Stimulated activated CD8-positive, alpha-beta memory T cell treated with anti-CD3 and anti-CD28 coated beads, Interleukin-15, amount 100 ng/mL, for 1 hour (primary cell): ENCODE measurements around the gene C22orf23.
"Not testable (repeated sequence)": the region's sequence is repeated elsewhere in the genome, so short reads cannot be mapped to it uniquely, and the experiment has no call there.

Experiments used
- DNase-seq: peaks from one replicate; pipeline ENCODE4 v3.0.0-alpha.2; 2020; ENCODE audit warnings: low read depth

The C22orf23 gene

GRCh38 chr22:37982151-37982785 lies 28.9 kb upstream of the C22orf23 start:
- DNase-seq, result no peak

GRCh38 chr22:37981282-37982011 lies 28.0 kb upstream of the C22orf23 start:
- no peak for DNase-seq

GRCh38 chr22:37979782-37980181 lies 26.4 kb upstream of the C22orf23 start:
- DNase-seq, result no peak

GRCh38 chr22:37976547-37976946 lies 23.1 kb upstream of the C22orf23 start:
- DNase-seq, result no peak

- not testable (repeated sequence) for DNase-seq
Observed at GRCh38 chr22:37976022-37976421, 22.6 kb upstream of the C22orf23 start.

- DNase-seq, result no peak
Observed at GRCh38 chr22:37975153-37975552, 21.8 kb upstream of the C22orf23 start.

GRCh38 chr22:37973271-37974170 lies 20.1 kb upstream of the C22orf23 start:
- no peak for DNase-seq

GRCh38 chr22:37972527-37972926 lies 19.1 kb upstream of the C22orf23 start:
- no peak for DNase-seq

- DNase-seq, result no peak
Observed at GRCh38 chr22:37971475-37972434, 18.4 kb upstream of the C22orf23 start.

- DNase-seq, result no peak
Observed at GRCh38 chr22:37970864-37971263, 17.5 kb upstream of the C22orf23 start.

- no peak for DNase-seq
Observed at GRCh38 chr22:37968452-37969251, 15.3 kb upstream of the C22orf23 start.

- no peak for DNase-seq
Observed at GRCh38 chr22:37967637-37968451, 14.4 kb upstream of the C22orf23 start.

GRCh38 chr22:37967147-37967546 lies 13.7 kb upstream of the C22orf23 start:
- DNase-seq, result no peak

- no peak for DNase-seq
Observed at GRCh38 chr22:37965940-37966664, 12.7 kb upstream of the C22orf23 start.

- no peak for DNase-seq
Observed at GRCh38 chr22:37961062-37961461, 7.7 kb upstream of the C22orf23 start.

GRCh38 chr22:37959231-37959825 lies 5.9 kb upstream of the C22orf23 start:
- no peak for DNase-seq

GRCh38 chr22:37957232-37957631 lies 3.8 kb upstream of the C22orf23 start:
- DNase-seq, result no peak

GRCh38 chr22:37955825-37956397 lies 2.5 kb upstream of the C22orf23 start:
- DNase-seq, result not testable (repeated sequence)
